HG03108 (cell line): ENCODE results near the gene SLC37A3.

ENCODE experiments used
- ATAC-seq: cut with Tn5 transposase; IDR thresholded peaks from one replicate; pipeline ENCODE4 v1.9.1; 2021; ENCODE audit warnings: moderate library complexity; ENCODE audit not compliant: unreplicated experiment

The SLC37A3 gene

DNA sequence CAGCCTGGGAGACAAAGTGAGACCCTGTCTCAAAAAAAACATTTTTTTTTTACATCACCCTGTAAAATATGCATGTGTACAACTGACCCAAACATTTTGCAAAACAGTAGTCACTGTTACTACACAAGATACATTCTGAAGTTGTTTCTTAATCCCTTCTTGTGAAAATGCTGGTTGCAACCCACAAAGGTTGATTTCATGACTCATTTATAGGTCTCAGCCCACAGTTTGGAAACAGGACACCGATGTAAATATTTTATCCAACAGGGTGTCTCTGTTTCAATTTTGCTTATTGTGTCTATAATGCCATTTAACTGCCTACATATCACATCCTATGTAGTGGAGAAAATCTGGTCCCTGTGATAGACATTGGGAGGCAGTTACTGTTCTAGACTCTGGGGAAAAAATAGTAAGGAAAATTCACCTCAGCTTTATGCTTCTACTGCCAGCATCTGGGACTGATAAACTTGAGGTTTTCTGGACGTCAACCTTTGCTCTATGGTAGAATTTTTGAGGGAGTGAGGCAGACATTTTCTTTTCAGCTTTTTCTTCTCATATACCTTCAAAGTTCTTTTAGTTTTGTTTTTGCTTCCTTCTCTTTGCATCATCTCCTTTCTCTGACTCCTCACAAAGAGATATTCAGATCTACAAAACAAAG, 4.0 kb upstream of the SLC37A3 start:
- no peak for ATAC-seq

GRCh38 chr7:140400381-140400780, 2.1 kb upstream of the SLC37A3 start:
- no peak for ATAC-seq

DNA sequence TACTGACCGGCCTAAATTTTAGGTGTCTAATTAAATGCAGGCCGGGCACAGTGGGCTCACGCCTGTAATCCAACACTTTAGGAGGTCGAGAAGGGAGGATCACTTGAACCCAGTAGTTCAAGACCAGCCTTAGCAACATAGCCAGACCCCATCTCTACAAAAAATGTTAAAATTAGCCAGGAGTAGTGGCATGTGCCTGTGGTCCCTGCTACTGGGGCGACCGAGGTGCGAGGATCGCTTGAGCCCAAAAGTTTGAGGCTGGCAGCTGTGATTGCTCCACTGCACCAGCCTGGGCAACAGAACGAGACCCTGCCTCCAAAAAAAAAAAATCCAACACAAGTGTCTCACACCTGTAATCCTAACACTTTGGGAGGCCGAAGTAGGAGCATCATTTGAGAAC, 491 bp upstream of the SLC37A3 start:
- no peak for ATAC-seq

DNA sequence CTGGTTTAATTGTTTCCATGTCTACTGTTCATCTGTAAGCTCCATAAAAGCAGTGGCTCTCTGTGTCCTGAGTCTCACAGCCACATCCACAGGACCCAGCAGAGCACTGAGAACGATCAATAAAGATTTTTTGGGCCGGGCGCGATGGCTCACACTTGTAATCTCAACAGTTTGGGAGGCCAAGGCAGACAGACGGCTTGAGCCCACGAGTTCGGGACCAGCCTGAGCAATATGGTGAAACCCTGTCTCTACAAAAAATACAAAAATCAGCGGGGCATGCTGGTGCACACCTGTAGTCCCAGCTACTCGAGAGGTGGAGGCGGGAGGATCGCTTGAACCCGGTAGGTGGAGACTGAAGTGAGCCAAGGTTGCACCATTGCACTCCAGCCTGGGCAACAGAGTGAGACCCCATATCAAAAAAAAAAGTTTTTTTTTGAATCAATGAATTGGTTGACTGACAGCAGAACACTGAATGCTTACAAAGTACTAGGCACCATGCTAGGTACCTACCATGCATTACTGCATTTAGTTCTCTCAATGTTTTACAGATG, 4.5 kb downstream of the SLC37A3 start:
- no peak for ATAC-seq

DNA sequence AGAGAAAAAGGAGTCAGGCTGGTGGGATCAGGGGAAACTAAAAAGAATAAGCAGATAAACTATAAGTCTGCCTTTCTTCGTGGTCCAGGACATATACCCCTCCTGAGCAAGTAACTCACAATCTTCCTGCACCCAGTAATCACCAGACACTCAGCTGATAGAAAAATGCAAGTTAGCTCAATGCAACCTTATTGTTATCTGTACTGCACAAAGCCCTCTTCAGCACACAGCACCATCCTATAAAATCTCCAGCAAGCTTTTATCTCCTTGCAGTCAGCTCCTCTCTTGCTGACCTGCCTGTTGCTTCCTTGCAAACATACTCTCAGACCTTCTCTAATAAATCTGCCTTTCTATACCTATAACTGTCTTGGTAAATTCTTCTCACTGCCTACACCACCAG, 6.7 kb downstream of the SLC37A3 start:
- ATAC-seq: no peak

- ATAC-seq: peak; percentile 77
Measured at GRCh38 chr7:140390466-140391190, 7.7 kb downstream of the SLC37A3 start.

DNA sequence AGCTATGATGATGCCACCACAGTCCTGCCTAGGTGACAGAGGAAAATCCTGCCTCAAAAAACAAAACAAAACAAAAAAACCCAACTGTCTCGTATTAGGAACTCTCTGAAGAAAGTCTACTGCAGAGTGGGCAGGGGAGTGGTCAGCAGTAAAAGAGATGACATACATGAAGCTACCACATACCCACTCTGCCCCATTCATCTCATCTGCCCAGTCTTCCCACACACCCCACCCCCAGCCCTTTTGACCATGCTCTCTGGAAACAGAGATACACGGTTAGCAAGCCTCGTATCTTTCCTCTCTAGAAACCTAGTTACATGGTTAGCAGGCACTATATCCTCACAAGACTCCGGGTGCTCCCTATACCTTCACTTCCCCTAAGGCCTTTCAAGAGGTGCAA, 8.3 kb downstream of the SLC37A3 start:
- no peak for ATAC-seq

GRCh38 chr7:140389445-140389844, 8.9 kb downstream of the SLC37A3 start:
- no peak for ATAC-seq

DNA sequence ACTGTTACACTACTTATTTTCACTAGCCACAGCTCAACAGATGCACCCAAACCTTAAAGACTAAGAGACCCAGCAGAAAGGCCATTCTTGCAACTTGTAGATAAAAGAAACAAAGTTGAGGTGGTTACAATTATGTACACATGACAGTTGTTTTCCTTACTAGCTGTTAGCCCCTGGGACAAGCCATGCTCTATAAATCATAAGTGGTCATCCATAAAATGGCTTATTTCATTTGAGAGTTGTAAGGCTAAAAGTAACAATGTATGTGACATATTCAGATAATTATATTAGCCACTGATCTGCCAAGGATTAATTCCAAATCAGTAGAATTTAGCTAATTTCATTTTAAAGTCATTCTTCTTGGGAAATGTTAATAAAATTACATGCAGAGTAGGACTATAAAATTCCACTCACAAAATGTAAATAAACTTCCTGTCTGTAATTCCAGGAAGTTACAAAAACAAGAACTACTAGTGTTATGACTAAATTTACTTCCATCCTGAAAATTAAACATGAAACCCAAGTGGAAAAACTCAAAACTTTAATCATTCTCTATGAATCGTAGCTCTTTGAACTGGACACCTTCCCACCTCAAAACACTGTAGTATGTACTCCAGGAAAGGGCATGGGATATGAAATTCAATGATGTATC, 13.3 kb downstream of the SLC37A3 start:
- no peak for ATAC-seq

- ATAC-seq: no peak
Measured at GRCh38 chr7:140383954-140384713, 14.2 kb downstream of the SLC37A3 start.

DNA sequence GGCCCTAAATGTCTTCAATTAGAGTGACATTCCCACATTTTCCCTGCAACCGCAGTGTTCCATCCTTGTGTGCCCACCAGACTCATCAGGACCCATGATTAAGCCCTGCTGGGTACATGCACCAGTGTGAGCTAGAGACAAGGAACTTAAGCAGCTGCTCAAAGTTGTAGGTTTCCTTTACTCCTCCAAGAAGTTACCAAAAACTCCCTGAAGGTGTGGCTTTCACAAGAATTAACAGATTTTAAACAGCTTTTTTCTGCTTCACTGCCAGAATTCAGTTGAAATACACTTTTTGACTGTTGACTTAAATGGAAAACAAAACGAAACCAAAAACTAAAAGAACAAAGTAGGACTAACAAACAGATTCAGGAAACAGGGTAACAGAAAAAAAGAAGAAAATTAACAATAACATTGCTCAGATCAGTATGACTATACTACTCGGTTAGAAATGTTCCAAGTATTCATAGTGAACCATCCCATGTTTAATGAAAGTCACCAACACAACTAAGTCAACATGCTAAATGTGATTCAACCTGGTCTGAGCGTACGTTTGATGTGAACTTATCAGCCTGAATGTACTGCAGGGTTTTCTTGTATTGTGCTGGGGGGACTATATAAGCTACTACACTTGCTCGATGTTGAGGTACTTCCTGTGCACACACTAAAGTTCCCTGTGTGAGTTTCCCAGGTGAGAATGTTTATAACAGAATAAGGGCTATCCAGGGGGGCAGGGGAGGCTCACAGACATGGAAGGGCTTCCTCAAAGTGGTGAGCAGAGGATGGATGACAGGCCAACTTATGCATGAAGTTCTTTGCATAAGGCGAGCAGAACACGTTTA, 22.2 kb downstream of the SLC37A3 start:
- no peak for ATAC-seq

DNA sequence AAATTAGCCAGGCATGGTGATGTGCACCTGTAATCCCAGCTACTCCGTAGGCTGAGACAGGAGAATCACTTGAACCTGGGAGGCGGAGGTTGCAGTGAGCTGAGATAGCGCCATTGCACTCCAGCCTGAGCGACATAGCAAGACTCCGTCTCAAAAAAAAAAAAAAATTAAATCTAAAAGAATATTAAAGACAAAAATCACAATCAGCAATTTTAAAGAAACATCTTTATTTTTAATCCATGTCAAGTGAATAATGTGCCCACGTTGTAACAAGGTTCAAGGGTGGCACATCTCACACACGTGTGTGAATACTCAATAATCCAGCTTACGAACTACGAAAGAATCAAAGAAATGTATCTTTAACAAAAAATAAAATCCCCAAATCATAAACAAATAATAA, 23.0 kb downstream of the SLC37A3 start:
- ATAC-seq: no peak

GRCh38 chr7:140369294-140369693, 29.0 kb downstream of the SLC37A3 start:
- ATAC-seq: no peak

DNA sequence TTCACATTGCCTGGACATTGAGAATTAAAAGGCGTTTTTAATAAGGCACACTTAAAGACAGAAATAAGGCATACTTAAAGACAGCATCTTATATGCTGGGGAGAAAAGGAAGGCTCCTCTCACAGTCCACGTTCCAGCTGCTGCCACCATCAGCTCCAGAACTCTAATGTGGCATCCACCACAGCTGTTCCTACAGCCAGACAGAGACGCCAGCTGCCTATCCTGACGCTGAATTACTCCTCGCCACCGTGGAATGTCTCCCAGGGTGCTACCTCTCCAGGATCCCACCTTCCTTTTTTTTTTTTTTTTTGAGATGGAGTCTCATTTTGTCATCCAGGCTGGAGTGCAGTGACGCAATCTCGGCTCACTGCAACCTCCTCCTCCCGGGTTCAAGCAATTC, 30.8 kb downstream of the SLC37A3 start:
- ATAC-seq: no peak

GRCh38 chr7:140364819-140365218, 33.5 kb downstream of the SLC37A3 start:
- ATAC-seq: no peak

DNA sequence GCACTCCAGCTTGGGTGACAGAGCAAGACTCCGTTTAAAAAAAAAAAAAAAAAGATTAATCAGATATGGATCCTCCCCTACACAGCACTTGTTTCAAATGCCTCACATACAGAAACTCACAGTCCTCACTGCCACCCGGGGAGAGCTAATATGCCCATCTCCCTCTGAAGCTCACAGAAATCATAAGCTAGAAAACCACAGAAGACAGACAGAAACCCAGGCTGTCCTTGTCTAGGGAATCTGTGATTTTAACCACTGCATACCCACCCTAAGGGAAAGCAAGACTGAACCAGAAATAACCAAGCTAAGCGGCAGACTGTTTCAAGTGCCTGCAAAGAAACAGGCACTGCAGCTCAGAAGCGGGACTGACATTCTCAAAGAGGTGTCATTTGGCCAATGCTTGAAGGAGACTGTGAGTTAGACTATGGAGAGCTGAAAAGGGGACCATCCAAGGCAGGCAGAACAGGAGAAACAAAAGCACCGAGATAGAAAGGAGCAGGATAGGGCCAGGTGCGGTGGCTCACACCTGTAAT, 37.6 kb downstream of the SLC37A3 start:
- ATAC-seq: no peak

GRCh38 chr7:140358412-140359051, 39.8 kb downstream of the SLC37A3 start:
- ATAC-seq: no peak

GRCh38 chr7:140358024-140358411, 40.3 kb downstream of the SLC37A3 start:
- ATAC-seq: no peak

- ATAC-seq: no peak
Measured at GRCh38 chr7:140350056-140350455, 48.3 kb downstream of the SLC37A3 start.
